GM23338 (cell line): ENCODE data around the gene ANKRD65.

ENCODE experiments used
- CREB1 ChIP-seq: fragments of 250-450 bp; sonication (Bioruptor Pico); IDR thresholded peaks from 2 replicates; pipeline ENCODE4 v1.5.0; 2020; ENCODE audit warnings: low read depth, mild to moderate bottlenecking, moderate library complexity
- EZH2 ChIP-seq: fragments of 200-600 bp; sonication (generic); IDR thresholded peaks from one replicate; pipeline ENCODE4 v1.8.0; 2017; ENCODE audit warnings: antibody characterized with exemption, mild to moderate bottlenecking, low read depth; ENCODE audit not compliant: unreplicated experiment
- EZH2phosphoT487 ChIP-seq: fragments of 200-600 bp; sonication (generic); IDR thresholded peaks from one replicate; pipeline ENCODE4 v1.8.1; 2018; ENCODE audit warnings: antibody characterized with exemption; ENCODE audit not compliant: unreplicated experiment
- JUNB ChIP-seq: IDR thresholded peaks from one replicate; pipeline ENCODE4 v1.6.1; 2016; ENCODE audit warnings: antibody characterized with exemption; ENCODE audit not compliant: unreplicated experiment
- NANOG ChIP-seq: IDR thresholded peaks from 2 replicates; pipeline ENCODE4 v1.6.1; 2016; ENCODE audit warnings: antibody characterized with exemption, borderline replicate concordance
- POLR2AphosphoS5 ChIP-seq: IDR thresholded peaks from 2 replicates; pipeline ENCODE4 v1.6.1; 2016; ENCODE audit warnings: antibody characterized with exemption, low read depth
- ZNF114 ChIP-seq: fragments of 250-450 bp; sonication (Bioruptor Pico); IDR thresholded peaks from 2 replicates; pipeline ENCODE4 v1.5.0; 2020; ENCODE audit warnings: mild to moderate bottlenecking, moderate library complexity
- TF ChIP-seq, protein P1 (sequence below), 2 experiments: fragments of 200-600 bp in 1 of 2; sonication (generic) in 1 of 2; conservative IDR thresholded peaks; 2 replicates each; pipeline versions ENCODE4 v1.5.1 to v1.6.1; 2016 to 2017; ENCODE audit warnings: antibody characterized with exemption in 2 of 2, low read depth in 2 of 2, mild to moderate bottlenecking in 2 of 2, moderate library complexity in 1 of 2
- TF ChIP-seq, protein P2 (sequence below): IDR thresholded peaks from 2 replicates; pipeline ENCODE4 v1.6.1; 2016; ENCODE audit warnings: antibody characterized with exemption
- TF ChIP-seq, protein P3 (sequence below): IDR thresholded peaks from one replicate; pipeline ENCODE4 v1.6.1; 2018; ENCODE audit warnings: antibody characterized with exemption; ENCODE audit not compliant: unreplicated experiment

DNA sequence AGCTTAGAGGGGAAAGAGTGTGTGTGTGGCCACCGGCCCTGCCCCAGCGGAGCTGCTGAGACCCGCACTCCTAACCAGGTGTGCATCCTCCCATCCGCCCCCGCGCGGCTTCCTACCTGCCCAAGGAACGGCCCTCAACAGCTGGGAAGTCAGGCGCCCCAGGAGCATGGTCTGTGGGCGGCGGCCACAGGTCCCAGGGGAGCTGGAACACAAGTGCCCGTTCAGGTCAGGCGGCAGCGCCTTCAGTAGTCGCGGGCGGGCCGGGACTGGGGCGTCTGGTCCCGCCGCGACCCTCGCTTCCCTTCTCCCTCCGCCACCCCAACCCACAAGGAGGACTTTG, 46.5 kb downstream of the ANKRD65 start:
- TF ChIP-seq, protein P1, sequence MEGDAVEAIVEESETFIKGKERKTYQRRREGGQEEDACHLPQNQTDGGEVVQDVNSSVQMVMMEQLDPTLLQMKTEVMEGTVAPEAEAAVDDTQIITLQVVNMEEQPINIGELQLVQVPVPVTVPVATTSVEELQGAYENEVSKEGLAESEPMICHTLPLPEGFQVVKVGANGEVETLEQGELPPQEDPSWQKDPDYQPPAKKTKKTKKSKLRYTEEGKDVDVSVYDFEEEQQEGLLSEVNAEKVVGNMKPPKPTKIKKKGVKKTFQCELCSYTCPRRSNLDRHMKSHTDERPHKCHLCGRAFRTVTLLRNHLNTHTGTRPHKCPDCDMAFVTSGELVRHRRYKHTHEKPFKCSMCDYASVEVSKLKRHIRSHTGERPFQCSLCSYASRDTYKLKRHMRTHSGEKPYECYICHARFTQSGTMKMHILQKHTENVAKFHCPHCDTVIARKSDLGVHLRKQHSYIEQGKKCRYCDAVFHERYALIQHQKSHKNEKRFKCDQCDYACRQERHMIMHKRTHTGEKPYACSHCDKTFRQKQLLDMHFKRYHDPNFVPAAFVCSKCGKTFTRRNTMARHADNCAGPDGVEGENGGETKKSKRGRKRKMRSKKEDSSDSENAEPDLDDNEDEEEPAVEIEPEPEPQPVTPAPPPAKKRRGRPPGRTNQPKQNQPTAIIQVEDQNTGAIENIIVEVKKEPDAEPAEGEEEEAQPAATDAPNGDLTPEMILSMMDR (conservative IDR thresholded peaks at IDR 0.05; ENCODE audit: low read depth in 2 of 2) = no peak
- TF ChIP-seq EZH2 (no peak), POLR2AphosphoS5 (no peak), EZH2phosphoT487 (no peak), CREB1 (CRISPR knock-in tag) (no peak), JUNB (no peak), ZNF114 (CRISPR knock-in tag) (no peak), NANOG (no peak)
- TF ChIP-seq, protein P2, sequence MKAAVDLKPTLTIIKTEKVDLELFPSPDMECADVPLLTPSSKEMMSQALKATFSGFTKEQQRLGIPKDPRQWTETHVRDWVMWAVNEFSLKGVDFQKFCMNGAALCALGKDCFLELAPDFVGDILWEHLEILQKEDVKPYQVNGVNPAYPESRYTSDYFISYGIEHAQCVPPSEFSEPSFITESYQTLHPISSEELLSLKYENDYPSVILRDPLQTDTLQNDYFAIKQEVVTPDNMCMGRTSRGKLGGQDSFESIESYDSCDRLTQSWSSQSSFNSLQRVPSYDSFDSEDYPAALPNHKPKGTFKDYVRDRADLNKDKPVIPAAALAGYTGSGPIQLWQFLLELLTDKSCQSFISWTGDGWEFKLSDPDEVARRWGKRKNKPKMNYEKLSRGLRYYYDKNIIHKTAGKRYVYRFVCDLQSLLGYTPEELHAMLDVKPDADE = no peak
- TF ChIP-seq, protein P3, sequence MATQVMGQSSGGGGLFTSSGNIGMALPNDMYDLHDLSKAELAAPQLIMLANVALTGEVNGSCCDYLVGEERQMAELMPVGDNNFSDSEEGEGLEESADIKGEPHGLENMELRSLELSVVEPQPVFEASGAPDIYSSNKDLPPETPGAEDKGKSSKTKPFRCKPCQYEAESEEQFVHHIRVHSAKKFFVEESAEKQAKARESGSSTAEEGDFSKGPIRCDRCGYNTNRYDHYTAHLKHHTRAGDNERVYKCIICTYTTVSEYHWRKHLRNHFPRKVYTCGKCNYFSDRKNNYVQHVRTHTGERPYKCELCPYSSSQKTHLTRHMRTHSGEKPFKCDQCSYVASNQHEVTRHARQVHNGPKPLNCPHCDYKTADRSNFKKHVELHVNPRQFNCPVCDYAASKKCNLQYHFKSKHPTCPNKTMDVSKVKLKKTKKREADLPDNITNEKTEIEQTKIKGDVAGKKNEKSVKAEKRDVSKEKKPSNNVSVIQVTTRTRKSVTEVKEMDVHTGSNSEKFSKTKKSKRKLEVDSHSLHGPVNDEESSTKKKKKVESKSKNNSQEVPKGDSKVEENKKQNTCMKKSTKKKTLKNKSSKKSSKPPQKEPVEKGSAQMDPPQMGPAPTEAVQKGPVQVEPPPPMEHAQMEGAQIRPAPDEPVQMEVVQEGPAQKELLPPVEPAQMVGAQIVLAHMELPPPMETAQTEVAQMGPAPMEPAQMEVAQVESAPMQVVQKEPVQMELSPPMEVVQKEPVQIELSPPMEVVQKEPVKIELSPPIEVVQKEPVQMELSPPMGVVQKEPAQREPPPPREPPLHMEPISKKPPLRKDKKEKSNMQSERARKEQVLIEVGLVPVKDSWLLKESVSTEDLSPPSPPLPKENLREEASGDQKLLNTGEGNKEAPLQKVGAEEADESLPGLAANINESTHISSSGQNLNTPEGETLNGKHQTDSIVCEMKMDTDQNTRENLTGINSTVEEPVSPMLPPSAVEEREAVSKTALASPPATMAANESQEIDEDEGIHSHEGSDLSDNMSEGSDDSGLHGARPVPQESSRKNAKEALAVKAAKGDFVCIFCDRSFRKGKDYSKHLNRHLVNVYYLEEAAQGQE = no peak
